Measurements from ENCODE around the gene NCBP3.
"Not testable (repeated sequence)": the region's sequence is repeated elsewhere in the genome, so short reads cannot be mapped to it uniquely, and the experiment has no call there.

Gene NCBP3

DNA sequence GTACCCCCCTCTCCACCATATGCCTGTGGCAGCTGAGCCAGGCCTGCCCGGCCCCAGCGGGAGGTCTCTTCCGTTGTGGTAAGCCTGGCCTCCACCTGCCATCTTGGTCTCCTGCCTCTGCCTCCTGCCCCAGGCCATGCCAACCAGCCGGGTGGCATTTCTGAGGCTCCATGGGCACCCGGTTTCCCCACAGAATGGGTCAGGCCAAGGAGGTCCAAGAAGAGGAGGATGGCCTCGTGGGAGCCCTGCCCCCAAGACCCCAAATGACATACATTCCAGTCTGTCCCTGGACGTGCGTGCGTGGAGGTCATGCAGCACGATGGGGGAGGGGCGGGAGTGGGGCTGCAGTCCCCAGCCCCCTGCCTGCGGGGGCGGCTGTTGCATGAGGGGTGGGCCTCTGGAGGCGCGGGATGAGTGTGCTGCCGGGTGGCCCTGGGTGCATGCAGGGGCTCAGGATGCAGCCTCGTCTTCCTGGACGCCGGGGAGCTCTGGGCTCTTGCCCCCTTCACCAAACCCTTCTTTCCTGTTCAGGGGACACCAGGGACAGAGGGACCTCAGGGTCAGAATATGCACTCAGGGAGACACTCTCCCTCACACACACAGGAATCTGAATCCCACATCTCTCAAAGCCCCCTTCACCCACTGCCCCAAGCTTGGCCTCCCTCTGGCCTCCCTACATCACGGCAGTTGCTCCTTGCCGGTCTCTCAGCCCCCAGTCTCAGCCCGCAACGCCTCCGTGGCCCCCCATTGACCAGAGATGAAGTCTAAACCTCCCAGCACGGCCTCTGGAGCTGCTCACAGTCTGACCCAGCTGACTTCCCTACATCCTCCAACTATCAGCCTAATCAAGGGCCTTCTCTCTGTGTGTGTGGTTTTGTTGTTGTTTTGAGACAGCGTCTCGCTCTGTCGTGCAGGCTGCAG lies 16.0 kb upstream of the NCBP3 start:
- H3K27ac ChIP-seq: no peak overlapping the region
- H3K27me3 ChIP-seq (ENCODE audit: insufficient read depth, low read depth, severe bottlenecking): no peaks in the 10 kb centered on the region
- no peaks in the 10 kb centered on the region for H3K9me3 ChIP-seq (ENCODE audit: severe bottlenecking)
- no peak overlapping the region for H3K4me3 ChIP-seq (ENCODE audit: low read depth, low read length)
- TF ChIP-seq, protein P1, sequence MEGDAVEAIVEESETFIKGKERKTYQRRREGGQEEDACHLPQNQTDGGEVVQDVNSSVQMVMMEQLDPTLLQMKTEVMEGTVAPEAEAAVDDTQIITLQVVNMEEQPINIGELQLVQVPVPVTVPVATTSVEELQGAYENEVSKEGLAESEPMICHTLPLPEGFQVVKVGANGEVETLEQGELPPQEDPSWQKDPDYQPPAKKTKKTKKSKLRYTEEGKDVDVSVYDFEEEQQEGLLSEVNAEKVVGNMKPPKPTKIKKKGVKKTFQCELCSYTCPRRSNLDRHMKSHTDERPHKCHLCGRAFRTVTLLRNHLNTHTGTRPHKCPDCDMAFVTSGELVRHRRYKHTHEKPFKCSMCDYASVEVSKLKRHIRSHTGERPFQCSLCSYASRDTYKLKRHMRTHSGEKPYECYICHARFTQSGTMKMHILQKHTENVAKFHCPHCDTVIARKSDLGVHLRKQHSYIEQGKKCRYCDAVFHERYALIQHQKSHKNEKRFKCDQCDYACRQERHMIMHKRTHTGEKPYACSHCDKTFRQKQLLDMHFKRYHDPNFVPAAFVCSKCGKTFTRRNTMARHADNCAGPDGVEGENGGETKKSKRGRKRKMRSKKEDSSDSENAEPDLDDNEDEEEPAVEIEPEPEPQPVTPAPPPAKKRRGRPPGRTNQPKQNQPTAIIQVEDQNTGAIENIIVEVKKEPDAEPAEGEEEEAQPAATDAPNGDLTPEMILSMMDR (IDR thresholded peaks at IDR 0.05; ENCODE audit: low read depth, low read length): no peak
- DNase-seq: no peak
- H3K36me3 ChIP-seq: peaks cover 49% of the 10 kb centered on the region

DNA sequence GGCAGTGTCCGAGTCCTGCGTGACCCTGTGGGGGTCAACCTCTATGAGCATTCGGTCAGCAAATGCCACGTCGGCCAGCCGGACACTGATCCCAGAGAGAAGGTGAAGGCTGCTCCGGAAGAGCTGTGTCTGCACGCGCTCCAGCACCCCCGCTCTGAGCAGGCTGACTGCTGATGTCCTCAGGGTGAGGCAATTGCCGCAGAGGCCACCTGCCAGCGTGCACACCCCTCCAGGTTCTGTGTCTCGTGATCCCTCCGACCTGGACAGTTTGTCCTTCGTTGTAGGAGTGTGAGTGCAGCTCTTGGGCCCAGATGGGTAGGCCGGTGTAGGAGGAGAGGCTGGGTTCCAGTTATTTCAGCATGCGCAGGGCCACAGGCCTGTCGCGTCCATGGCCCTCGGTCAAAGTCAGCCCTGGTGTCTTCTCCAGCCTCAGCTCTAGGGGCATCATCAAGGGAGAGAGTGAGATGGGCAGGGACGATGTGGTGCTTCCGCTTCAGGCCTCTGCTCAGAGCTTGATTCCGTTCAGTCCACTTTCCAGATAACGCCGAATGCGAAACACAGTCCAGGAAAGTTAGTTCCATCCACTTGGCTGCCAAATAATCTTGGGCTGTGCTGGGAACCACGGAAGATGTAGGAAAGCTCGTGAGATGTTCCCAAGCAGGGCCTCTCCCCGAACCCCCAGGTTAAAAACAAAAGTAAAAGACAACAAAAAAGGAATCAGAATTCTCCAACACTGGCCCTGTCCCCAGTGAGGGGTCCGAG lies 15.1 kb upstream of the NCBP3 start:
- no peak for DNase-seq
- Histone ChIP-seq H3K27me3 (ENCODE audit: insufficient read depth, low read depth, severe bottlenecking) (no peaks in the 10 kb centered on the region), H3K27ac (no peak overlapping the region), H3K36me3 (peaks cover 46% of the 10 kb centered on the region), H3K4me3 (ENCODE audit: low read depth, low read length) (no peak overlapping the region), H3K9me3 (ENCODE audit: severe bottlenecking) (no peaks in the 10 kb centered on the region)
- TF ChIP-seq, protein P1 (IDR thresholded peaks at IDR 0.05; ENCODE audit: low read depth, low read length): no peak

DNA sequence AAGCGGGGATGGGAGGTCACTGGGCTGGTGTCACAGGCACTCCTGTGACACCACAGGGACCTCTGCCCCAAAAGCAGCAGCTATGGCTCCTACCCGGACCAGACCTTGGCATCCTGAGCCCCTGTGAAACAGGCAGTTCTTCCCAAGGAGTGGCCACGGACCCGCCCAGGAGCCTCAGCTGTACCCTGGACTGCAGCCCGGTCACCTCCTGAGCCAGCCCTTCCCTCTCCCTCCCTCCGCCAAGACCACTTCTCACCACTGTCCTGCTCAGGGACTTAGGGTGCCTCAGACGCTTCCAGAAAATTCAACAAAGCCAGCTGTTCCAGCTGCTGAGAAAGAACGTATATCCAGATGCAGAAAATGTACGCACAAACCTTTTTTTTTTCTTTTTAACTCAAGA lies 13.9 kb upstream of the NCBP3 start:
- Histone ChIP-seq H3K9me3 (ENCODE audit: severe bottlenecking) (no peaks in the 10 kb centered on the region), H3K27ac (no peak overlapping the region), H3K36me3 (peaks cover 37% of the 10 kb centered on the region), H3K4me3 (ENCODE audit: low read depth, low read length) (no peak overlapping the region), H3K27me3 (ENCODE audit: insufficient read depth, low read depth, severe bottlenecking) (no peaks in the 10 kb centered on the region)
- no peak for DNase-seq
- TF ChIP-seq, protein P1 (IDR thresholded peaks at IDR 0.05; ENCODE audit: low read depth, low read length): no peak

DNA sequence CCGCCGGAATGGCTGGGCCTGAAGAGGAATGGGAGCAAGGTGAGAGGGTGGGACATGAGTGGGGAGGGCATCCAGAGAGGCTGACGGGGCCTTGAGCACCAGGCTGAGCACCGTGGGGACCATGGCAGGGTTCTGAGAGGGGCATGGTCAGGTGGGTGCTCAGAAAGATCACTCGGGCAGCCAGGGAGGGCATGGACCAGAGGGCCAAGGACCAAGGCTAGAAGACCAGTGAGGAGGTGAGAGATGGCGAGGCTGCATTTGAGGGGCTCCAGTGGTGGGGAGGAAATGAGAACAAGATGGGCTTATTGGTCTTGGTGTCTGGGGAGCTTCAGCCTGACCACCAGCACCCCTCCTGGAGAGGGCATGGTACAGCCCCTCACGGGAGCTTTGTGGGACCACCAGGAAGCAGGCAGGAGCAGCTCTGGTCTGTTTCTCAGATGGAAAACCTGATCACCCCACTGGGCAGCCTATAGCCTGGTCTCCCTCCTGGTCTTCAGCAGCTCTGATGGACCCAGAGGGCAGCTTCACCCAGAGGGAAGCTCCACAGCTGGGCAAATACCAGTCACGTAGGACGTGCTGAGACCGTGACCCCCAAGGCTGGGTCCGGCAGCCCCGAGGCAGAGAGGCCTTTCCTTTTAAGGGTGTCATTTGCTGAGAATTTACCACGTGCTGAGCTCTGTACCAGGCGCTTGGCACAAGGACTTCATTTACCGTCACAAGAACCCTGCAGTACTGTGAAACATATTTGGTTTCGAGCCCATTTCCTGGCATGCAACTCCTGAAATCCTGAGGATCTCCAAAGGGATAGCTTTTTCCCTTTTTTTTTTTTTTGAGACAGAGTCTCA lies 11.4 kb upstream of the NCBP3 start:
- no peak overlapping the region for H3K4me3 ChIP-seq (ENCODE audit: low read depth, low read length)
- H3K27ac ChIP-seq: no peak overlapping the region
- H3K9me3 ChIP-seq (ENCODE audit: severe bottlenecking): no peaks in the 10 kb centered on the region
- peaks cover 29% of the 10 kb centered on the region for H3K36me3 ChIP-seq
- no peaks in the 10 kb centered on the region for H3K27me3 ChIP-seq (ENCODE audit: insufficient read depth, low read depth, severe bottlenecking)
- TF ChIP-seq, protein P1 (IDR thresholded peaks at IDR 0.05; ENCODE audit: low read depth, low read length): no peak
- DNase-seq: no peak

DNA sequence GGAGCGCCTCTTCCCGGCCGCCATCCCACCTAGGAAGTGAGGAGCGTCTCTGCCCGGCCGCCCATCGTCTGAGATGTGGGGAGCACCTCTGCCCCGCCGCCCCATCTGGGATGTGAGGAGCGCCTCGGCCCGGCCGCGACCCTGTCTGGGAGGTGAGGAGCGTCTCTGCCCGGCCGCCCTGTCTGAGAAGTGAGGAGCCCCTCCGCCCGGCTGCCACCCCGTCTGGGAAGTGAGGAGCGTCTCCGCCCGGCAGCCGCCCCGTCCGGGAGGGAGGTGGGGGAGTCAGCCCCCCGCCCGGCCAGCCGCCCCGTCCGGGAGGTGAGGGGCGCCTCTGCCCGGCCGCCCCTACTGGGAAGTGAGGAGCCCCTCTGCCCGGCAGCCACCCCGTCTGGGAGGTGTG lies 8.2 kb upstream of the NCBP3 start:
- H3K4me3 ChIP-seq (ENCODE audit: low read depth, low read length); H3K27ac ChIP-seq; H3K36me3 ChIP-seq; H3K27me3 ChIP-seq (ENCODE audit: insufficient read depth, low read depth, severe bottlenecking); DNase-seq; H3K9me3 ChIP-seq (ENCODE audit: severe bottlenecking): not testable (repeated sequence)

Data from WERI-Rb-1 (cell line).